Body of pancreas (tissue), 4 donors: ENCODE measurements around the gene ZNF654. TPM values are rescaled to one million over a fixed set of nuclear protein-coding genes. Genes with fewer than 3 reads are reported as not detected.
A peak's percentile ranks its signal among the peaks of the same experiment; 100 is the strongest.

Experiments
- ATAC-seq: fragments of 150-250 bp; one replicate; pipeline ENCODE4 v1.9.1; 2016
- DNase-seq, 4 donors: peaks; one replicate each; pipeline ENCODE4 v3.0.0-alpha.2; 2019
- H3K27ac ChIP-seq, 4 donors: fragments of 200-600 bp; sonication (generic); 1 replicate in 3 of 4; 2 replicates in 1 of 4; pipeline versions ENCODE4 v1.5.1 to v1.6.1; 2016 to 2019; ENCODE audit warnings: mild to moderate bottlenecking in 1 of 4, mixed read lengths in 1 of 4, moderate library complexity in 1 of 4
- H3K27me3 ChIP-seq, 2 donors: fragments of 200-600 bp; sonication (generic); one replicate each; pipeline ENCODE4 v1.6.0; 2016; ENCODE audit warnings: mild to moderate bottlenecking in 1 of 2
- H3K36me3 ChIP-seq, 2 donors: fragments of 200-600 bp; sonication (generic); replicated peaks in 1 of 2; 2 replicates each; pipeline ENCODE4 v1.5.1; 2016; ENCODE audit warnings: low read depth in 2 of 2; ENCODE audit not compliant: insufficient read depth in 1 of 2
- H3K4me1 ChIP-seq: fragments of 200-600 bp; sonication (generic); one replicate; pipeline ENCODE4 v1.6.0; 2016
- H3K4me3 ChIP-seq, 2 donors: fragments of 200-600 bp; sonication (generic); 1 replicate in 1 of 2; 2 replicates in 1 of 2; pipeline ENCODE4 v1.5.1; 2016 to 2019
- H3K9me3 ChIP-seq, 3 donors: fragments of 200-600 bp; sonication (generic); 1 replicate in 2 of 3; 2 replicates in 1 of 3; pipeline ENCODE4 v1.5.1; 2016
- POLR2A ChIP-seq, 3 donors: fragments of 450-650 bp; IDR thresholded peaks; one replicate each; pipeline ENCODE4 v1.6.1; 2016; ENCODE audit warnings: antibody characterized with exemption in 3 of 3, mild to moderate bottlenecking in 2 of 3
- WGBS, 2 donors: methylation state at CpG; one replicate each; pipeline ENCODE4 v1.1.5; 2017; 5-methylcytosine and 5-hydroxymethylcytosine counted together
- intact Hi-C: fragments of 100-400 bp; cut with DNase I; formaldehyde crosslinking; loops from one replicate; pipeline ENCODE4 v1.15.1; 2023
- total RNA-seq, 2 donors: library from RNA; depleted of rRNA; stranded (reverse); fragments of >200 nt; gene quantifications; one replicate each; pipeline ENCODE4 v1.1.0, GENCODE V29; 2016
- TF ChIP-seq, protein P1 (sequence below), 7 experiments: fragments of 450-650 bp in 4 of 7; fragments of 200-600 bp in 3 of 7; sonication (generic) in 3 of 7; IDR thresholded peaks; one replicate each; pipeline ENCODE4 v1.5.1; 2016 to 2019; ENCODE audit warnings: antibody characterized with exemption in 7 of 7

Gene ZNF654
- total RNA-seq, 2 donors from 2014 or later, result 4.3 to 7.0 TPM

DNA sequence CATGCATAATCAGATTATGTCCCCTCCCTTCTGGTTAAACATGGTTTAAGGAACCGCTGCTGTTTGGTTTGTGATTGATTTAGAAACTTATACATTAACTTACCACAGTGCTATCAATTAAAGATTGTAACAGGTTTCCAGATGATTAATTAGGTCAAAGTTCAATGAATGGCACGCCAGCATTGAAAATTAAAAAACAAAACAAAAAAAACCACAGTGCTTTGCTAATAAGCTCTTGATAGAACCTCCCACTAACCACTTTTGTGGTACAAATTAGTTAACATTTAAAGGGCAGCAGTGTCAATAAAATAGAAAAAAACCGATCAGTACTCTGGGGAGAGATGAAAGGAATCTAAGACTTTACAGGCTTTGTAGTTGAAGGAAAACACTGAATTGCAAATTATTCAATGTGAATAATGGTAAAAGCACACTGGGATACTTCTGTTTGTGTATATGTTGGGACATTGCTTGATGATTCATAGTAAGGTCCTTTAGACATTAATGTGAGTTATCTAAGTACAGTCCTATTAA lies 83.1 kb downstream of the ZNF654 start:
- 32 to 33% methylated on average over 3 of the region's 3 CpGs for WGBS, 2 donors
- no peak for DNase-seq
- TF ChIP-seq, protein P1, sequence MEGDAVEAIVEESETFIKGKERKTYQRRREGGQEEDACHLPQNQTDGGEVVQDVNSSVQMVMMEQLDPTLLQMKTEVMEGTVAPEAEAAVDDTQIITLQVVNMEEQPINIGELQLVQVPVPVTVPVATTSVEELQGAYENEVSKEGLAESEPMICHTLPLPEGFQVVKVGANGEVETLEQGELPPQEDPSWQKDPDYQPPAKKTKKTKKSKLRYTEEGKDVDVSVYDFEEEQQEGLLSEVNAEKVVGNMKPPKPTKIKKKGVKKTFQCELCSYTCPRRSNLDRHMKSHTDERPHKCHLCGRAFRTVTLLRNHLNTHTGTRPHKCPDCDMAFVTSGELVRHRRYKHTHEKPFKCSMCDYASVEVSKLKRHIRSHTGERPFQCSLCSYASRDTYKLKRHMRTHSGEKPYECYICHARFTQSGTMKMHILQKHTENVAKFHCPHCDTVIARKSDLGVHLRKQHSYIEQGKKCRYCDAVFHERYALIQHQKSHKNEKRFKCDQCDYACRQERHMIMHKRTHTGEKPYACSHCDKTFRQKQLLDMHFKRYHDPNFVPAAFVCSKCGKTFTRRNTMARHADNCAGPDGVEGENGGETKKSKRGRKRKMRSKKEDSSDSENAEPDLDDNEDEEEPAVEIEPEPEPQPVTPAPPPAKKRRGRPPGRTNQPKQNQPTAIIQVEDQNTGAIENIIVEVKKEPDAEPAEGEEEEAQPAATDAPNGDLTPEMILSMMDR (IDR thresholded peaks at IDR 0.05), result no peak
- TF ChIP-seq POLR2A (IDR thresholded peaks at IDR 0.05), result no peak
- H3K4me3 ChIP-seq, result no peak overlapping the region
- H3K27ac ChIP-seq, result no peak overlapping the region
- intact Hi-C loops, result no loop called here
- H3K36me3 ChIP-seq, result no peaks in the 10 kb centered on the region
- H3K9me3 ChIP-seq, result no peaks in the 10 kb centered on the region
- ATAC-seq, result no peak
- H3K4me1 ChIP-seq, result no peaks in the 10 kb centered on the region
- H3K27me3 ChIP-seq, result no peaks in the 10 kb centered on the region

DNA sequence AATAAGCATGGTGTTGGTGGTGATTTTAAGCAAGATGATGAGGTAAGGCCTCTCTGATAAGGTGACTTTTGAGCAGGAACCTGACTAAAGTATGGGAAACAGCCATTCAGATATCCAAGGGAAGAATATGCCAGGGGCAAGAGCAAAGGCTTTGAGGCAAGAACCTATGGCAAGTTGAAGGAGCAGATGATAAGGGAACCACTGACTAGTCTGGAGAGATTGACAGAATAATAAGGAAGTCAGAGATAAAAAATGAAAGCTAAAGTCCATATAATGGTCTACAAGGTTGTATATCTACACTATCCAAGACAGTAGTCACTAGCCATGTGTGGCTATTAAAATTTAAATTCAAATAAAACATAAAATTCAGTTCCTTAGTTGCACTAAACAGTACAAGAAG lies 88.2 kb downstream of the ZNF654 start:
- H3K36me3 ChIP-seq, result no peaks in the 10 kb centered on the region

DNA sequence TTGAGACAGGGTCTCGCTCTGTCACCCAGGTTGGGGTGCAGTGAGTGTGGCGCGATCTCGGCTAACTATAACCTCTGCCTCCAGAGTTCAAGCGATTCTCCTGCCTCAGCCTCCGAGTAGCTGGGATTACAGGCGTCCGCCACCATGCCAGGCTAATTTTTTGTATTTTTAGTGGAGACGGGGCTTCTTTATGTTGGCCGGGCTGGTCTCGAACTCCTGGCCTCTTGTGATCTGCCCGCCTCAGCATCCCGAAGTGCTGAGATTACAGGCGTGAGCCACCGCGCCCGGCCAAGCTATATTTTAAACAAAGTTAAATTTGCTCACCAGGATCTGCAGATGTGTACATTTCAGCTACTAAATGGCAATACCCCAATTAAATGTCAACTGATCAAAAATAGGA lies 89.6 kb downstream of the ZNF654 start:
- Histone ChIP-seq H3K27me3 (no peaks in the 10 kb centered on the region), H3K27ac (peak overlapping the region in 1 of 4 donors; percentile 91), H3K4me1 (peaks cover 21% of the 10 kb centered on the region), H3K9me3 (no peaks in the 10 kb centered on the region), H3K36me3 (peaks cover 0 to 4% of the 10 kb centered on the region in 2 donors), H3K4me3 (peak overlapping the region in 1 of 2 donors; percentile 99)
- no peak for DNase-seq
- intact Hi-C loops, result no loop called here
- 60 to 68% methylated on average over 17 of the region's 17 CpGs for WGBS, 2 donors
- ATAC-seq, result no peak
- no peak for TF ChIP-seq POLR2A (IDR thresholded peaks at IDR 0.05)
- TF ChIP-seq, protein P1 (IDR thresholded peaks at IDR 0.05), result no peak

More for the DNA sequence above, 88.2 kb downstream of the ZNF654 start:
- DNase-seq, result no peak
- intact Hi-C loops, result no loop called here
- H3K27ac ChIP-seq, result no peak overlapping the region
- no peak overlapping the region for H3K4me3 ChIP-seq
- peaks cover 21% of the 10 kb centered on the region for H3K4me1 ChIP-seq
- no peaks in the 10 kb centered on the region for H3K27me3 ChIP-seq
- TF ChIP-seq, protein P1 (IDR thresholded peaks at IDR 0.05), result no peak
- no peak for TF ChIP-seq POLR2A (IDR thresholded peaks at IDR 0.05)
- ATAC-seq, result no peak
- H3K9me3 ChIP-seq, result no peaks in the 10 kb centered on the region

DNA sequence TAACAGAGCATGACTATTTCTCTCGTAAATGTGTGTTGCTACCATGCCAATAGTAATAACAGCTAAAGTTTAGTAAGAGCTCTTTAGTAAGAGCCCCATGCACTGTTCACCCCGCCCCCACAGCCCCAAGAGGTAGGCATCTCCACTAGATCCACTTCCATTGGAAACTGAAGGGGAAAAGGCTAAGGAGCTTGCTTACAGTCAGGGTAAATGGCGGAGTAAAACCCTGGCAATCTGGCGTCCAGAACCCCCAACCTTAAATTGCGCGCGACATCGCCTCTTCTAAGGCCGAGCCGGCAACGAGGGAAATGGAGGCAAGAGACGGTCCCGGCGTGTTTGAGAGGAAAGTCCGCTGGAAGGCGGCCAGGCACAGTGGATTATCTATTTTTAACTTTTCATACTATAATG lies 90.0 kb downstream of the ZNF654 start:
- peak overlapping the region; percentile 87 to 98 (median 92) for H3K27ac ChIP-seq
- H3K36me3 ChIP-seq, result peaks cover 0 to 4% of the 10 kb centered on the region in 2 donors
- TF ChIP-seq POLR2A (IDR thresholded peaks at IDR 0.05), result no peak
- TF ChIP-seq, protein P1 (IDR thresholded peaks at IDR 0.05), result no peak
- peaks cover 21% of the 10 kb centered on the region for H3K4me1 ChIP-seq
- ATAC-seq (no peak), DNase-seq (no peak)
- H3K27me3 ChIP-seq, result no peaks in the 10 kb centered on the region
- intact Hi-C loops, result no loop called here
- peak overlapping the region; percentile 51 to 99 for H3K4me3 ChIP-seq
- no peaks in the 10 kb centered on the region for H3K9me3 ChIP-seq
- WGBS, 2 donors, result 0 to 1% methylated on average over 16 of the region's 16 CpGs
